ENCODE results near the gene SNAPIN.
A peak's percentile ranks its signal among the peaks of the same experiment; 100 is the strongest.

SNAPIN gene

DNA sequence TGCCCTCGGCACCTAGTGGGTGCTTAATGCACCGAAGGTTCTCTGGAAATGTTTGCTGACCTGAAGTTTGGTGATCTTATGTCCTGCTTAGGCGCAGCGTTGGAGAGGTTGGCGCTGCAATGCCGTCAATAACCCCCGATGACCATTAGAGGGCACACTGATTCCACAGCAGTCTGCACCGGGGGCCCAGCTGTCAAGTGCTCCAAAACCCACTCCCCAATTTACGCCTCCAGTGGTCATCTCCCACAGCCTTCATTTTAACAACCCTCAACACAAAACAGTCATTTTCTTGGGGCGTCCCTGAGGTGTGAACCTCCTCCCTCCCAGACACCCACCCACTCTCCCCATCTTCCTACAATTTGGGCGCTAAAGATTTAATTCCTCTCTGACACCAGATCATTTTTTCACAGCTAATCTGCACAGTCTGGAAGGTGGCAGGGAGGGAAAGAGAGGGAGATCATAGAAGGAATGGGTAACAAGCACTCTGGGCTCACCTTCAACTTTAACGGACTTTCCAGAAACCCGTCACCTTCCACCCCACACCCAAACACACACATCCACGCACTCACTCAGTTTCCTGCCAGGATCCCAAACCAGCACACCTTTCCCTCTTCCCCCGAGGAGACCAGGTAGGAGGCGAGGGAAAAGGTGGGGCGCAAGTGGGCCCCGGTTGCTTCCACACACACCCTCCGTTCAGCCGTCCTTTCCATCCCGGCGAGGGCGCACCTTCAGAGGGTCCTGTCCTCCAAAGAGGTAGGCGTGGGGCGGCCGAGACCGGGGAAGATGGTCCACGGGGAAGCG, 19.4 kb downstream of the SNAPIN start:
- Histone ChIP-seq H3K27ac (ENCODE audit: low read depth, low read length) (no peak overlapping the region), H3K9ac (ENCODE audit: low read length) (peak overlapping the region; percentile 21), H3K27me3 (ENCODE audit: control insufficient read depth, insufficient read depth, low read length) (peaks cover 11% of the 10 kb centered on the region), H3K4me3 (ENCODE audit: low read length) (peak overlapping the region; percentile 66), H3K36me3 (ENCODE audit: control insufficient read depth, insufficient read depth, low read length) (no peaks in the 10 kb centered on the region), H3K4me1 (ENCODE audit: control insufficient read depth, insufficient read depth, low read length) (peaks cover 7% of the 10 kb centered on the region)

DNA sequence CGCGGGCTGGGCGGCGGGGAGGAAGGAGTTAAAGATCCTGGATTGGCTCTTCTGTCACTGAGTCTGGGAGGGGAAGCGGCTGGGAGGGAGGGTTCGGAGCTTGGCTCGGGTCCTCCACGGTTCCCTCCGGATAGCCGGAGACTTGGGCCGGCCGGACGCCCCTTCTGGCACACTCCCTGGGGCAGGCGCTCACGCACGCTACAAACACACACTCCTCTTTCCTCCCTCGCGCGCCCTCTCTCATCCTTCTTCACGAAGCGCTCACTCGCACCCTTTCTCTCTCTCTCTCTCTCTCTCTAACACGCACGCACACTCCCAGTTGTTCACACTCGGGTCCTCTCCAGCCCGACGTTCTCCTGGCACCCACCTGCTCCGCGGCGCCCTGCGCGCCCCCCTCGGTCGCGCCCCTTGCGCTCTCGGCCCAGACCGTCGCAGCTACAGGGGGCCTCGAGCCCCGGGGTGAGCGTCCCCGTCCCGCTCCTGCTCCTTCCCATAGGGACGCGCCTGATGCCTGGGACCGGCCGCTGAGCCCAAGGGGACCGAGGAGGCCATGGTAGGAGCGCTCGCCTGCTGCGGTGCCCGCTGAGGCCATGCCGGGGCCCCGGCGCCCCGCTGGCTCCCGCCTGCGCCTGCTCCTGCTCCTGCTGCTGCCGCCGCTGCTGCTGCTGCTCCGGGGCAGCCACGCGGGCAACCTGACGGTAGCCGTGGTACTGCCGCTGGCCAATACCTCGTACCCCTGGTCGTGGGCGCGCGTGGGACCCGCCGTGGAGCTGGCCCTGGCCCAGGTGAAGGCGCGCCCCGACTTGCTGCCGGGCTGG, 20.2 kb downstream of the SNAPIN start, which contains the start of gene NPR1:
TSS of gene NPR1 (plus strand) at position 170 of the 818 bp plus-strand sequence. CDS start at position 591, 421 bp downstream.
- Histone ChIP-seq H3K27me3 (ENCODE audit: control insufficient read depth, insufficient read depth, low read length) (peaks cover 11% of the 10 kb centered on the region), H3K4me3 (ENCODE audit: low read length) (peak within 1 kb of the TSS; percentile 66), H3K9ac (ENCODE audit: low read length) (peak within 1 kb of the TSS; percentile 21), H3K36me3 (ENCODE audit: control insufficient read depth, insufficient read depth, low read length) (no peaks in the 10 kb centered on the region), H3K4me1 (ENCODE audit: control insufficient read depth, insufficient read depth, low read length) (peaks cover 7% of the 10 kb centered on the region), H3K27ac (ENCODE audit: low read depth, low read length) (peak within 1 kb of the TSS; percentile 8)

DNA sequence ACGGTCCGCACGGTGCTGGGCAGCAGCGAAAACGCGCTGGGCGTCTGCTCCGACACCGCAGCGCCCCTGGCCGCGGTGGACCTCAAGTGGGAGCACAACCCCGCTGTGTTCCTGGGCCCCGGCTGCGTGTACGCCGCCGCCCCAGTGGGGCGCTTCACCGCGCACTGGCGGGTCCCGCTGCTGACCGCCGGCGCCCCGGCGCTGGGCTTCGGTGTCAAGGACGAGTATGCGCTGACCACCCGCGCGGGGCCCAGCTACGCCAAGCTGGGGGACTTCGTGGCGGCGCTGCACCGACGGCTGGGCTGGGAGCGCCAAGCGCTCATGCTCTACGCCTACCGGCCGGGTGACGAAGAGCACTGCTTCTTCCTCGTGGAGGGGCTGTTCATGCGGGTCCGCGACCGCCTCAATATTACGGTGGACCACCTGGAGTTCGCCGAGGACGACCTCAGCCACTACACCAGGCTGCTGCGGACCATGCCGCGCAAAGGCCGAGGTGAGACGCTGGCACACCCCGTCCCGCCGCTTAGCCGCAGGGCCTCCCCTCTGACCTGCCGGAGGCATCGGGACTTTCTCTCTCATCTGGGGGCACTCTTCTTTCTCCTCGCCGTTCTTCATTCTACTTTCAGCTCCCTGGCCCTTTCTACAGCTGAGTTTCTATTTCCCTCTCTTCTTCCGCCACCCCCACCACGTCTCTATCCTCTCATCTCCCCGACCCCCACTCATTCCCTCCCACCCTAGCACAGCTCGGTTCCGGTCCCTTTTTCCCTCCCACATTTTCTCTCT, 21.0 kb downstream of the SNAPIN start:
- Histone ChIP-seq H3K36me3 (ENCODE audit: control insufficient read depth, insufficient read depth, low read length) (no peaks in the 10 kb centered on the region), H3K4me1 (ENCODE audit: control insufficient read depth, insufficient read depth, low read length) (peaks cover 7% of the 10 kb centered on the region), H3K27ac (ENCODE audit: low read depth, low read length) (peak overlapping the region; percentile 8), H3K4me3 (ENCODE audit: low read length) (peak overlapping the region; percentile 66), H3K27me3 (ENCODE audit: control insufficient read depth, insufficient read depth, low read length) (peaks cover 11% of the 10 kb centered on the region), H3K9ac (ENCODE audit: low read length) (no peak overlapping the region)

DNA sequence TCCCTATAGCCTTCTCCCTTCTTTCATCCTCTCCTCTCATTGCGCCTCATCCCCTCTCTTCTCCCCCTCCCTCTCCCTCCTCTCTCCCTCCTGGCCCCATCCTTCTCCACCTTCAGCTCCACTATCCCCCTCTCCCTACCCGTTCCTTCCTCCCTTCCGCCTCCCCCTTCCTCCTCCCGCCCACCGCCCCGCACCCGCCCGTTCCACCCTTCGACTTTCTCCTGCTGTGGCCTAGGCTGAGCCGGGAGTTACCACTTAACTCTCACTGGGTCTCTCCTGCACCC, 21.6 kb downstream of the SNAPIN start:
- H3K4me1 ChIP-seq (ENCODE audit: control insufficient read depth, insufficient read depth, low read length), result peaks cover 7% of the 10 kb centered on the region
- H3K36me3 ChIP-seq (ENCODE audit: control insufficient read depth, insufficient read depth, low read length), result no peaks in the 10 kb centered on the region
- no peak overlapping the region for H3K9ac ChIP-seq (ENCODE audit: low read length)
- peak overlapping the region; percentile 66 for H3K4me3 ChIP-seq (ENCODE audit: low read length)
- H3K27ac ChIP-seq (ENCODE audit: low read depth, low read length), result no peak overlapping the region
- H3K27me3 ChIP-seq (ENCODE audit: control insufficient read depth, insufficient read depth, low read length), result peaks cover 11% of the 10 kb centered on the region

DNA sequence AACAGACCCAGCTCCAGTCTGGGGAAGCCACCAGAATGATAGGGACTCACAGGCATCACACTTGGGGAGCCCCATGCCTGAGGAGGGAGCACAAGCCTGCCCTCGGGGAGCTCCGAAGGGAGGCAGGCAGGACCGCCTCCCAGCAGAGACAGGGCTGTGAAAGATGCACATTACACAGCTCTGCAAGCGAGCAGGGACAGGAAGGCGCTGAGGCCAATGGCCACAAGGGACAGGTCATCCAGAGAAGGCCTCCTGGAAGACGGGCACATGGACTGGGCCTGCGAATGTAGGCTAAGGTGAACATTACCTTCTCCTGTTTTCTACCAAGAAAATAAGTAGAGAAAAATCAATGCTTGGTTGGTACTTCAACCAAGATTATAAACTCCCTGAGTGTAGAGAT, 24.2 kb downstream of the SNAPIN start:
- no peak overlapping the region for H3K4me3 ChIP-seq (ENCODE audit: low read length)
- H3K4me1 ChIP-seq (ENCODE audit: control insufficient read depth, insufficient read depth, low read length), result peaks cover 6% of the 10 kb centered on the region
- no peak overlapping the region for H3K27ac ChIP-seq (ENCODE audit: low read depth, low read length)
- no peaks in the 10 kb centered on the region for H3K36me3 ChIP-seq (ENCODE audit: control insufficient read depth, insufficient read depth, low read length)
- H3K9ac ChIP-seq (ENCODE audit: low read length), result no peak overlapping the region
- peaks cover 10% of the 10 kb centered on the region for H3K27me3 ChIP-seq (ENCODE audit: control insufficient read depth, insufficient read depth, low read length)

DNA sequence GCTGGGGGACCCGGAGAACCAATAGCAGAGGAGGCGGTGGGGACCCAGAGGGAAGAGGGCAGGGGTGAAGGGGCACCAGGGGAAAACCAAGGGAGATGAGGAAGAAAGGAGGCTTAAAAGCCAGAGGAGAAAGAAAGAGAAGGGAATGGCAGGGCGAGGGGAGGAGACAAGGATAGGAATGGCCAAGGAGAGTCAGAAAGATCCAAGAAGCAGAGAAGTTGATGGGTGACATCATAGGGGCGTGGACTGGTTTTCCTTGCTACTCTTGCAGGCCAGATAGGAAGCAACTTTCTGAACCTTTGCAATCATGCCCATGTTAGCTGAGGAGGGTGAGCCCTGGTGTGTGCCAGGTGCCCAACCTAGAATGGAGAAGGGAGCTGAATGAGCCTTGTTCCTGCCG, 25.4 kb downstream of the SNAPIN start:
- no peak overlapping the region for H3K4me3 ChIP-seq (ENCODE audit: low read length)
- no peaks in the 10 kb centered on the region for H3K36me3 ChIP-seq (ENCODE audit: control insufficient read depth, insufficient read depth, low read length)
- no peaks in the 10 kb centered on the region for H3K4me1 ChIP-seq (ENCODE audit: control insufficient read depth, insufficient read depth, low read length)
- no peak overlapping the region for H3K9ac ChIP-seq (ENCODE audit: low read length)
- peaks cover 5% of the 10 kb centered on the region for H3K27me3 ChIP-seq (ENCODE audit: control insufficient read depth, insufficient read depth, low read length)
- no peak overlapping the region for H3K27ac ChIP-seq (ENCODE audit: low read depth, low read length)

DNA sequence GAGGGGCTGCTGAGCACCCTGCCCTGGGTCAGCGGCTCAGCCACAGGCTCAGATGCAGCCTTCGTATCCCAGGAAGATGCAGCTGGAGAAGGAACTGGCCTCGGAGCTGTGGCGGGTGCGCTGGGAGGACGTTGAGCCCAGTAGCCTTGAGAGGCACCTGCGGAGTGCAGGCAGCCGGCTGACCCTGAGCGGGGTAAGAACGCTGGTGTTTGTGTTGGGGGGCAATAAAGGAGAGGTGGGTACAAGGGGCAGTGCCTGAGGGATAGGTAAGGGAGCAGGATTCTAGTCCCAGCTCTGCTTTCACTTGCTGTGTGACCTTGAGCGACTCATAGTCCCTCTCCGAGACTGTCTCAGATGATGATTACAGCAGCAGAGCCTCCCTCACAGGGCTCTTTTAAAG, 26.4 kb downstream of the SNAPIN start:
- Histone ChIP-seq H3K9ac (ENCODE audit: low read length) (no peak overlapping the region), H3K36me3 (ENCODE audit: control insufficient read depth, insufficient read depth, low read length) (no peaks in the 10 kb centered on the region), H3K4me1 (ENCODE audit: control insufficient read depth, insufficient read depth, low read length) (no peaks in the 10 kb centered on the region), H3K4me3 (ENCODE audit: low read length) (no peak overlapping the region), H3K27me3 (ENCODE audit: control insufficient read depth, insufficient read depth, low read length) (no peaks in the 10 kb centered on the region), H3K27ac (ENCODE audit: low read depth, low read length) (no peak overlapping the region)

DNA sequence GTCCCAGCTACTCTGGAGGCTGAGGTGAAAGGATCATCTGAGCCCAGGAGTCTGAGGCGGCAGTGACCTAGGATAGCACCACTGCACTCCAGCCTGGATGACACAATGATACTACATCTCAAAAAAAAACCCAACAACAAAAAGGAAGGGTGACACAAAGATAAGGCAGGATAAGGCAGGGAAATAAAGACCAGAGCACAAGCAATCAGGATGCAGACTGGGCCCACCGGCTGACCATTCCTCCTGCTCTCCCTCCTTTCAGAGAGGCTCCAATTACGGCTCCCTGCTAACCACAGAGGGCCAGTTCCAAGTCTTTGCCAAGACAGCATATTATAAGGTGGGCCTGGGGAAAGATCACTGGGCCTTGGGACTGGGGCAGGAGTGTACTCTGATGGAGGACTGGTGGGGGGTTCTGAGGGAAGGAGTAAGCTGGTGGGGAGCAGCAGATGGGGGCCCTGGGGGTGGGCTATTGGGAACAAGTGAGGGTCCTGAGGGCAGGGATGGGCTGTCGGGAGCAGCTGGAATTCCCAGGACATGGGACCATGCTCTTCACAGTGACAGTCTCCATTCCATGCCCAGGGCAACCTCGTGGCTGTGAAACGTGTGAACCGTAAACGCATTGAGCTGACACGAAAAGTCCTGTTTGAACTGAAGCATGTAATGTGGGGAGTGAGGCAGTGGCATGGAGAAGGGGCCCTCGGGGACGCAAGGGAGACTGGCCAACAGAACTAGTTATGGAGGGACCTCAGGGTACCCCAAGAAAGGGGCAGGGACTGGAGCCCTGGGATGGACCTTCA, 27.2 kb downstream of the SNAPIN start:
- Histone ChIP-seq H3K27me3 (ENCODE audit: control insufficient read depth, insufficient read depth, low read length) (no peaks in the 10 kb centered on the region), H3K4me3 (ENCODE audit: low read length) (no peak overlapping the region), H3K36me3 (ENCODE audit: control insufficient read depth, insufficient read depth, low read length) (no peaks in the 10 kb centered on the region), H3K9ac (ENCODE audit: low read length) (no peak overlapping the region), H3K27ac (ENCODE audit: low read depth, low read length) (no peak overlapping the region), H3K4me1 (ENCODE audit: control insufficient read depth, insufficient read depth, low read length) (no peaks in the 10 kb centered on the region)

DNA sequence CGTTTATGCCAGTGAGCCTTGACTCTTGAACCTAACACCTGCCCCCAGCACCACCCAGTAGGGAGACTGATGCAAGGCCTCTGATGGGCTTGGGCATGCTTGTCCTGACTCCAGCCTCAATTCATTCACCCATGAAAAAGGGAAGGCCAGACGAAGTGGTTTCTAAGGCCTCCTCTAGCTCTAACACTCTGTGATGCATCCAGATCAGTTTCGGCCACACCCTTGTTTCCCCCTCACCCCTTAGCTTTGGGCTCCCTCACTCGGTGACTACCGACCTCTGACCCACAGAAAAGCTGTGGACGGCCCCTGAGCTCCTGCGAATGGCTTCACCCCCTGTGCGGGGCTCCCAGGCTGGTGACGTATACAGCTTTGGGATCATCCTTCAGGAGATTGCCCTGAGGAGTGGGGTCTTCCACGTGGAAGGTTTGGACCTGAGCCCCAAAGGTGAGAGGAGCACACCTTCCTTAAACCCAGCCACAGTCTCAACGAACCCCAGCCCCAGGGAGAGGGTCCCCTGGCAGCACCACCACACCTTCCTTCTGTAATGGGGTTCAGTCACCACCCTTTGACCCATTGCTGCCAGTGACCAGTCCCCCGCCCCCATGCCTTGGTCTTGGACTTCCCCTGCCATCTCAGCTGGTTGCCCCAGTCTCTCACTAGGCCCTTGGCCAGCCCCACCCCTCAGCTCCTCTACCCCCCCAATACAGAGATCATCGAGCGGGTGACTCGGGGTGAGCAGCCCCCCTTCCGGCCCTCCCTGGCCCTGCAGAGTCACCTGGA, 29.0 kb downstream of the SNAPIN start:
- H3K4me3 ChIP-seq (ENCODE audit: low read length), result no peak overlapping the region
- H3K4me1 ChIP-seq (ENCODE audit: control insufficient read depth, insufficient read depth, low read length), result no peaks in the 10 kb centered on the region
- no peaks in the 10 kb centered on the region for H3K36me3 ChIP-seq (ENCODE audit: control insufficient read depth, insufficient read depth, low read length)
- H3K27ac ChIP-seq (ENCODE audit: low read depth, low read length), result no peak overlapping the region
- H3K27me3 ChIP-seq (ENCODE audit: control insufficient read depth, insufficient read depth, low read length), result no peaks in the 10 kb centered on the region
- H3K9ac ChIP-seq (ENCODE audit: low read length), result no peak overlapping the region

DNA sequence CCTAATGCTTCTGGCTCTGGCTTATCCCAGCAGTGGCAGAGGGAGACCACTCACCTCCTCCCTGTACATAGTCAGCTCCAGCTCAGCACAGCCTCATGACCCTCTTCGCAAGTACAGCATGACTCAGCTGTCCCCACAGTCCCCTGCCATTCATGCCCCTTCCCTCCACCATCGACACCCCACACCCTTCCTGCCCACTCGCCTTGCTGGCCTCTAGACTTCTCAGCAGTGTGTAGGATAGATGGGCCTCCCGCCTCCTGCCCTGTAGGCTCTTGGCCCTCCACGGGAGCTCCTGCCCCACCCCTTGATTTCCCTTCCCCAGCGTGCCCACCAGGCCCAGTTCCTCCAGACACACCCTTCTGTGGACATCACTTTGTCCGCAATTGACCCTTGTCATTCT, 29.8 kb downstream of the SNAPIN start:
- Histone ChIP-seq H3K4me1 (ENCODE audit: control insufficient read depth, insufficient read depth, low read length) (no peaks in the 10 kb centered on the region), H3K36me3 (ENCODE audit: control insufficient read depth, insufficient read depth, low read length) (no peaks in the 10 kb centered on the region), H3K4me3 (ENCODE audit: low read length) (no peak overlapping the region), H3K27me3 (ENCODE audit: control insufficient read depth, insufficient read depth, low read length) (no peaks in the 10 kb centered on the region), H3K9ac (ENCODE audit: low read length) (no peak overlapping the region), H3K27ac (ENCODE audit: low read depth, low read length) (no peak overlapping the region)

DNA sequence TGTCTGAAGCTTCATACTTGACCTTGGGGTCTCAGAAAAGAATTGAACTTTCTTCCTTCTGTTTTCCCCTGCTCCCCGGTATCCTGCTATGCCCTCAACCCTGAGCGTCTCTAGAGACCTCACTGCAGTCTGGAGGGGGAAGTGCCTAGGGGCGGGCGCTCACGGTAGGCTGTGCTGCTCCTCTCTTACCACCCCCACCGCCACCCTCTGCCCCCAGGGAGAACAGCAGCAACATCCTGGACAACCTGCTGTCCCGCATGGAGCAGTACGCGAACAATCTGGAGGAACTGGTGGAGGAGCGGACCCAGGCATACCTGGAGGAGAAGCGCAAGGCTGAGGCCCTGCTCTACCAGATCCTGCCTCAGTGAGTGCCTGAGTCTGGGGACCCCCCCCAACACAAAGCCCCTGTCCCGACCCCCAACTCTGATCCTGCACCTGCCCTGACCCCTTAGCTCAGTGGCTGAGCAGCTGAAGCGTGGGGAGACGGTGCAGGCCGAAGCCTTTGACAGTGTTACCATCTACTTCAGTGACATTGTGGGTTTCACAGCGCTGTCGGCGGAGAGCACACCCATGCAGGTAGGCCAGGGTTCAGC, 30.3 kb downstream of the SNAPIN start:
- H3K27ac ChIP-seq (ENCODE audit: low read depth, low read length), result no peak overlapping the region
- no peaks in the 10 kb centered on the region for H3K27me3 ChIP-seq (ENCODE audit: control insufficient read depth, insufficient read depth, low read length)
- H3K4me3 ChIP-seq (ENCODE audit: low read length), result no peak overlapping the region
- no peak overlapping the region for H3K9ac ChIP-seq (ENCODE audit: low read length)
- H3K4me1 ChIP-seq (ENCODE audit: control insufficient read depth, insufficient read depth, low read length), result no peaks in the 10 kb centered on the region
- no peaks in the 10 kb centered on the region for H3K36me3 ChIP-seq (ENCODE audit: control insufficient read depth, insufficient read depth, low read length)
